ENCODE measurements around the gene EZH2.

DNA sequence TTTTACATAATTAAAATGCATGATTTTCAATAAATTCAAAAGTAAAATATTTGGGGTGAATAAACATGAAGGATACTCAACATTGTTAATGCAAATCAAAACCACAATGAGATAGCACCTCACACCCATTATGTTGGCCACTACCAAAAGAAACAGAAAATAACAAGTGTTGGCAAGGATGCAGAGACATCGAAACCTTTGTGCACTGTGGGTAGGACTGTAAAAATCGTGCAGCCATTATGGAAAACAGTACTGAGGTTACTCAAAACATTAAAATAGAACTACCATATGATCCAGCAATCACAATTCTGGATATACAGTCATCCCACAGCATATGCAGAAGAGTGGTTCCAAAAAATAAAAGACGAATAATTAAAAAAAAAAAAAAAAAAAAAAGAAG lies 13.1 kb downstream of the EZH2 start:
- TF ChIP-seq, protein P1, sequence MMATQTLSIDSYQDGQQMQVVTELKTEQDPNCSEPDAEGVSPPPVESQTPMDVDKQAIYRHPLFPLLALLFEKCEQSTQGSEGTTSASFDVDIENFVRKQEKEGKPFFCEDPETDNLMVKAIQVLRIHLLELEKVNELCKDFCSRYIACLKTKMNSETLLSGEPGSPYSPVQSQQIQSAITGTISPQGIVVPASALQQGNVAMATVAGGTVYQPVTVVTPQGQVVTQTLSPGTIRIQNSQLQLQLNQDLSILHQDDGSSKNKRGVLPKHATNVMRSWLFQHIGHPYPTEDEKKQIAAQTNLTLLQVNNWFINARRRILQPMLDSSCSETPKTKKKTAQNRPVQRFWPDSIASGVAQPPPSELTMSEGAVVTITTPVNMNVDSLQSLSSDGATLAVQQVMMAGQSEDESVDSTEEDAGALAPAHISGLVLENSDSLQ (IDR thresholded peaks at IDR 0.05) = no peak
- TF ChIP-seq TARDBP (IDR thresholded peaks at IDR 0.05) (no peak), SUZ12 (IDR thresholded peaks at IDR 0.05) (no peak), ZNF384 (IDR thresholded peaks at IDR 0.05) (no peak), BHLHE40 (IDR thresholded peaks at IDR 0.05; ENCODE audit: borderline replicate concordance) (no peak)
